Activated naive CD8-positive, alpha-beta T cell treated with anti-CD3 and anti-CD28 coated beads, Interleukin-2, amount 10 ng/mL, durations not matched to agents 7 days and 5 days (primary cell): Measurements from ENCODE around the gene PAQR7. TPM values are rescaled to one million over a fixed set of nuclear protein-coding genes. Genes with fewer than 3 reads are reported as not detected.

ENCODE experiments used
- microRNA-seq: library from miRNA; unstranded; fragments of <30 nt; microRNA quantifications from one replicate; pipeline ENCODE4 v1.2.0, GENCODE V29; 2022
- total RNA-seq, 2 experiments: library from RNA; stranded (reverse); gene quantifications; one replicate each; pipeline ENCODE4 v1.2.3, GENCODE V29; 2021

Gene PAQR7
- total RNA-seq, 2 experiments from 2014 or later = 4.7 to 5.2 TPM

Small RNAs within 50 kb of the gene (microRNA-seq; reads per million reads assigned to microRNA genes)
- gene MIR3917 = 2.1 reads per million

Other genes starting within 250 kb of the PAQR7 start
- gene SELENON, start 75.5 kb downstream of the PAQR7 start, total RNA-seq = 10 to 100 TPM; 10.3 to 11.4 TPM
- gene MTFR1L, start 55.8 kb downstream of the PAQR7 start, total RNA-seq = 10 to 100 TPM; 40.8 to 41.3 TPM
- gene AUNIP, start 16.3 kb downstream of the PAQR7 start, total RNA-seq = 1 to 10 TPM; 4.8 TPM
- gene STMN1, start 30.7 kb upstream of the PAQR7 start, total RNA-seq = 100 to 1,000 TPM; 575 to 595 TPM
- 10 to 100 TPM; 13.5 to 15.4 TPM for gene PAFAH2, start 122.4 kb upstream of the PAQR7 start, total RNA-seq
- gene EXTL1, start 146.1 kb upstream of the PAQR7 start, total RNA-seq = not detected
- not detected for gene SLC30A2, start 170.4 kb upstream of the PAQR7 start, total RNA-seq
- gene TRIM63, start 191.9 kb upstream of the PAQR7 start, total RNA-seq = not detected
- 10 to 100 TPM; 21.2 to 22.1 TPM for gene PDIK1L, start 236.1 kb upstream of the PAQR7 start, total RNA-seq